Stromal cell of bone marrow (primary cell): Measurements from ENCODE around the gene AP1M2.
"Not testable (repeated sequence)": the region's sequence is repeated elsewhere in the genome, so short reads cannot be mapped to it uniquely, and the experiment has no call there.

ENCODE experiments used
- DNase-seq: peaks from one replicate; pipeline ENCODE4 v3.0.0-alpha.2; 2012; ENCODE audit warnings: low read depth

AP1M2 gene

DNA sequence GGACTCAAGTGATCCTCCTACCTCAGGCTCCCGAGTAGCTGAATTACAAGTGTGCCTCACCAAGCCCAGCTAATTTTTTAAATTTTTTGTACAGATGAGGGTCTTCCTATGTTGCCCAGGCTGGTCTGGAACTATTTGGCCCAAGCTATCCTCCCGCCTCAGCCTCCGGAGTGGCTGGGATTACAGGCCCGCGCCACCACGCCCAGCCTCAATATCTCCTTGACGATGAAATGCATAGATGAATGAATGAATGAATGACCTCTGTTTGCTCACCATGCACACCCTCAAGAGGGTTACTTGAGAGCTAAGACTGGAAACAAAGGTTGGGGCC, 14.9 kb upstream of the AP1M2 start:
- no peak for DNase-seq

DNA sequence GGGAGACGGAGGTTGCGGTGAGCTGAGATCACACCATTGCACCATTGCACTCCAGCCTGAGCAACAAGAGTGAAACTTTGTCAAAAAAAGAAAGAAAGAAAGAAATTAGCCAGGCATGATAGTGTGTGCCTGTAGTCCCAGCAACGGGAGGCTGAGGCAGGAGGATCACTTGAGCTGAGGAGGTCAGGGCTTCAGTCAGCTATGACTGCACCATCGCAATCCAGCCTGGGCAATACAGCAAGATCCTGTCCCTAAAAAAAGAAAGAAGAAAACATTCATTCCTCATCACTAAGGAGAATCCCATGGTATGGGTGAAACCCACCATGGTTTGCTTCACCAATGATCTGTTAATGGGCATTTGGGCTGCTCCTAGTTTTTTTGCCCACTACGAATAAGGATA, 13.0 kb upstream of the AP1M2 start:
- no peak for DNase-seq

DNA sequence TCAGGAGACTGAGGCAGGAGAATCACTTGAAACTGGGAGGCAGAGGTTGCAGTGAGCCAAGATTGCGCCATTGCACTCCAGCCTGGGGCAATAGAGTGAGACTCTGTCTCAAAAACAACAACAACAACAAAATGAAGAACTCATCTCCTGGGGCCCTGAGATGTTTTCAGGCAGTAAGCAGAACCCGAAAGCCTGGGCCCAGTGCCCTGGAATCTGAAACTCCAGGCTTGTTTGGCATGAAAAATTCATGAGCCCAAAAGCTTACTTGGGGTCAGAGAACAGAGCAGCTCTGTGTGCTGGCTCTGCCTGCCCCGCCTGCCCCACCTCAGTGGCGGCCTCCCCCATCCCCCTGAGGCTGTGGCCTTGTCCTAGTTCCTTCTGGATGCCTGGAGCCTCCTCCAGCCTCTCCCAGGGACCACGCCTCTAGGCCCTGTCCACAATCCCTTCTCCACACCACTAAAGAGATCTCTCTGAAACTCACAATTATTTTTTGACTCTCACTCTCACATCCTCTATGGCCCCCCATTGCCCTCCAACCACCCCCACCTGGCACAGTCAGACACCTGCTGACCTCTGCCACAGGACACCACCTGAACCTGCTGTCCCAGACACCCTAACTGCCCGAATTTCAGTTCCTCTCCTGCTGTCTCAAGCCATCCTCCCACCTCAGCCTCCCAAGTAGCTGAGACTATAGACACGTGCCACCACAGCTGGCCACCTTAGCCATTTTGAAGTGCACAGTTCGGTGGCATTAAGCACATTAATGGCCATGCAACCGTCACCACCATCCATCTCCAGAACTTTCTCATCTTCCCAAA, 6.9 kb upstream of the AP1M2 start:
- no peak for DNase-seq

DNA sequence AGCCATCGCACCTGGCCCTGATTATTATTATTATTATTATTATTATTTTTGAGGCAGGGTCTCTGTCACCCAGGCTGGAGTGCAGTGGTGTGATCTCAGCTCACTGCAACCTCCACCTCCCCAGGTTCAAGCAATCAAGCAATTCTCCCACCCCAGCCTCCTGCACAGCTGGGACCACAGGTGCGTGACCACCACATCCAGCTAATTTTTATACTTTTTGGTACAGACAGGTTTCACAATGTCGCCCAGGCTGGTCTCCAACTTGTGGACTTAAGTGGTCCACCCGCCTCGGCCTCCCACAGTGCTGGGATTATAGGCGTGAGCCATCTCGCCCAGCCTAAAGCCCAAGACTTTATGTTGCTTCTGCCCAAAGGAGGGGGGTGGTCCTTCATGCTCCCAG, 6.0 kb upstream of the AP1M2 start:
- DNase-seq, result no peak

DNA sequence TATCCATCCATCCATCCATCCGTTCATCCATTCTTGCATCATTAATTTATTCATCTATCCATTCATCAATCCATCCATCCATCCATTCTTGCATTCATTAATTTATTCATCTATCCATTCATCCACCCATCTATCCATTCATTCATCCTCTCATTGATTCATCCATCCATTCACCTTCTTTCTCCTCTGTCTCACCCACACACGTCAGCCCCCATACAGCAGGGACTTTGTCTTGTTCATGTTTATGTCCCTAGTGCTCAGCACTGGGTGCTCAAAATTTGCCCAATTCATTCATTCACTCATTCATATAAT, 683 bp upstream of the AP1M2 start:
- no peak for DNase-seq

- DNase-seq, result no peak
Observed at GRCh38 chr19:10586396-10586795, 716 bp downstream of the AP1M2 start.

DNA sequence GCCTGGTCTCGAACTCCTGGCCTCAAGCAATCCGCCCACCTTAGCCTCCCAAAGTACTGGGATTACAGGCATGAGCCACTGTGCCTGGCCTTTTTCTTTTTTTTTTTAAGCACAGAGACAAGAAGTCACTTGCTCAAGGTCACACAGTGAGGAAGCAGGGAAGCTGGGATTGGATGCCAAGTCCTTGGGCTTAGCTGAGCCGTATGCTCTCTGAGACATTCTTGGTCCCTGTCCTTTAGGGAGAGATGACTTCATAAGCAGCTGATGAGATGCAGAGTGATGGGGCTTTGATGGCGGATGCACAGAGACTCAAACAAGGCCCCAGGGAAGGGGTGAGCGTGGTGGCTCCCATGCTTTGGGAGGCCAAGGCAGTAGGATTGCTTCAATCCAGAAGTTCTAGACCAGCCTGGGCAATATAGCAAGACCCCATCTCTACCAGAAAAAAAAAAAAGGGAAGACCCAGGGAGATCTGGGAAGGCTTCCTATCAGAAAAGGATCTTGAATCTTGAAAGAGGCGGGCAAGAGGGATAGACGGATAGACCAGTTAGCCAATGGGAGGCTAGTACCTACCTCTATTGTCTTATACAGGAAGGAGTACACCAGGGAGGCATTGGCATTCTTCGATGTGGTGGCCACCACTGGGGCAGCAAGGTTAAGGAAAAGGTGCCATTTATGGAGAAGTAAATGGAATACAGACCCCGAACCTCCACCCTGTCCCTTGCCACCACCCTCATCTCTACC, 3.9 kb downstream of the AP1M2 start:
- DNase-seq, result no peak

DNA sequence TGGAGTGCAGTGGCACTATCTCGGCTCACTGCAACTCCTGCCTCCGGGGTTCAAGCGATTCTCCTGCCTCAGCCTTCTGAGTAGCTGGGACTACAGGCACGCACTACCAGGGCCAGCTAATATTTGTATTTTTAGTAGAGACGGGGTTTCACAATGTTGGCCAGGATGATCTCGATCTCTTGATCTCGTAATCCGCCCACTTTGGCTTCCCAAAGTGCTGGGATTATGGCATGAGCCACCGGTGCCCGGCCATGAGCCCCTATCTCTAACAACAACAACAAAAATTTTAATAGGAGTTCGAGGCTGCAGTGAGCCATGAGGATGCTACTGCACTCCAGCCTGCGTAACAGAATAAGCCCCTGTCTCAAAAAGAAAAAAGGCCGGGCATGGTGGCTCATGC, 5.0 kb downstream of the AP1M2 start:
- no peak for DNase-seq

- peak; percentile 77 for DNase-seq
Observed at GRCh38 chr19:10580979-10581631, 6.0 kb downstream of the AP1M2 start.

DNA sequence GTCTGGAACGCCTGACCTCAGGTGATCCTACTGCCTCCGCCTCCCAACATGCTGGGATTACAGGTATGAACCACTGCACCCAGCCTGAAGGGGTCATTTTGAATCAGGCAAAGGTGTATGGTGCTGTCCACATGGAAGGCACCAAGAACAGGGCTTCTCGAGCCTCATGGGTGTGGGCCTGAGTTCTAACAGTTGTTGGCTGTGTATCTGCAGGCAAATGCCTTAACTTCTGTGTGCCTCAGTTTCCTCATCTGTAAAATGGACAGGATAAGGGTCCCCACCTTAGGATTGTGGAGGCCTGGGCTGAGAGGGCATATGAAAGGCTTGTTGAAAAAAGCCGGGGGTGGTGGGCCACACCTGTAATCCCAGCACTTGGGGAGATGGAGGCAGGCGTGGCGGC, 9.2 kb downstream of the AP1M2 start:
- DNase-seq, result no peak

DNA sequence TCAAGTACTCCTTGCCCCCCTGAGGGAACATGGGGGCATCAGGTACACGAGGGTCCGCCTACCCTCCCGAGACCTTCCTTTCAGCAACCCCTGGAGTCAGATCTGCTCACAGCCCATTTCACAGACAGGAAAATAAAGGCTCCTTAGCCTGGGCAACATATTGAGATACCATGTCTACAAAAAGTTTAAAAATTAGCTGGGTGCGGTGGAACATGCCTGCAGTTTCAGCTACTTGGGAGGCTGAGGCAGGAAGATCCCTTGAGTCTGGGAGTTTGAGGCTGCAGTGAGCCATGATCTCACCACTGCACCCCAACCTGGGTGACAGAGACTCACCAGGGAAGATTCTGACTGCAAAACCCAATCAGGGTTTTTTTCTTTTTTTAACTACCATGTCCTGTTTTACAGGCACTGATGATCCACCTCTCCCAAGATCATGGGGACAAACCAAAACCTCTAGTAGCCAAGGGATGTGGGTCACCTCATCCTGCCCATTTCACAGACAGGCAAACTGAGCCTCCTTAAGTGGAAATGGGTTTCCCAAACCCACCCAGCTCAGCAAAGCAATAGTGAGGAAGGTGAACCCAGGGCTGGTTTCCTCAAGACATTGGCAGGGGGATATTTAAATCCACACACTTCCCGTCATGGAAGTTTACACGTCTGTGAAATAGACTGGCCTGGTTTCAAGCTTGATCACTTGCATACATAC, 11.9 kb downstream of the AP1M2 start:
- no peak for DNase-seq

DNA sequence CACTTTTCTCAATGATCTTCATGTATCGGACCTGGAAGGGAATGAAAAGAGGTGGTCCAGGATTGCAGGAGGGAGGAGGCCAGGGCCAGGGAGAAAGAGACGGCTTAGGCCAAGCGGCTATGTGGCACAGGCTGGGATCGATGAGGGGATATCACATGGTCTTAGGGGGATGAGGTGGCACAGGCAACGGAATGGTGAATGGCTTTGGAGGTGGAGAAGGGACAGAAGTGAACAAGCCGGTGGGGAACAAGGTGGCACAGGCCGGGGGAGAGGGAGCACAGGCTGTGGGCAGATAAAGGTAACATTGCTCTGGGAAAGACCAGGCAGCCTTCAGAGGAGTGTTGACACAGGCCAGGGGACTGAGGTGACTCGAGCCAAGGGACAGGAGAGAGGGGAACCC, 12.7 kb downstream of the AP1M2 start:
- DNase-seq, result no peak

DNA sequence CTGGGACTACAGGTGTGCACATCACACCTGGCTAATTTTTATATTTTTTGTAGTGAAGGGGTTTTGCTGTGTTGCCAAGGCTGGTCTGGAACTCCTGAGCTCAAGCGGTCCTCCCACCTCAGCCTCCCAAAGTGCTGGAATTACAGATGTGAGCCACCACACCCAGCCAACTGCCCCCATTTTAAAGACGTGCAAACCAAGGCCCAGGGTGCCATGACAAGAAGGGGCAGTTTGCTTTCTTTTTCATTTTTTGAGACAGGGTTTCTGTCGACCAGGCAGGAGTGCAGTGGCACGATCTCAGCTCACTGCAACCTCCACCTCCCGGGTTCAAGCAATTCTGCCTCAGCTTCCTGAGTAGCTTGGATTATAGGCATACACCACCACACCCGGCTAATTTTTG, 13.3 kb downstream of the AP1M2 start:
- not testable (repeated sequence) for DNase-seq

DNA sequence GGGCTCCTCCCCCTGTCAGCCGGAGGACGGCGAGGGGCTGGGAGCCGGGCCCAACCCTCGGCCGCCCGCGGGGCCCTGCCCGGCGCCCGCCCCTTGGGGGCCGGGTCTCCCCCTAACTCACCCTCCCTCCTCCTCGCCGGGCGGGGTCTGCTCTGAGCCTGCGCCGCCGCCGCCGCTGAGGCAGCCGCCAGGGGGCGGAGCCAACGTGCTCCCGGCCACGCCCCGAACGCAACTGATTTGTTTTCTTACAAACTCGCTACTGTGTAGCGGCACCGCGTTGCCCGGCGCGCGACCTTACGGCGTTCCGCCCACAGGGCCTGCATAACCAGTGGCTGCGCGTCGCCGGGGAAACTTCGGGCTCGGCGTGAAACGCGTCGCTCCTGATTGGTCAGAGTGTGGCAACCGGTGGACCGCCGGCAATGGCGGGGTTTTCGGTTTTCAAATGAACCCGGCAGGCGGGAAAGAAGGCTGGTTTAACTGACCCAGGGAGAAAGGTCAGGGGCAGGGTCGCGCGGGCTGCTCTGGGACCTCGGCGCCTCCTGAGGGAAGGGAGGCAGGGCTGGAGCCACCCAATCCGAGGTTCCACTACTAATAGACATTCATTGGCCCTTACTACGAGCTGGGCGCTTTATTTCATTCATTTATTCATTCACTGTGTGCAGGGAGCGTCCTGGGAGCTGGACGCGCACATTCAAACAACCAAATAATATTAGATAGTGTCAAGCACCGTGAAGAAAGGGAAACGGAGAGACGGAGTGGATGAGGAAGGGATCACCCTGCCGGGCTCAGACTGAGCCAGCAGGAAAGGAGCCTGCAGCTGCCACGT, 18.1 kb downstream of the AP1M2 start, which contains the start of gene CDKN2D:
CDKN2D (minus strand) TSS at position 154 of the 826 bp plus-strand sequence. CDS start 326 bp downstream, outside the sequence.
- DNase-seq, result peak; percentile 99

DNA sequence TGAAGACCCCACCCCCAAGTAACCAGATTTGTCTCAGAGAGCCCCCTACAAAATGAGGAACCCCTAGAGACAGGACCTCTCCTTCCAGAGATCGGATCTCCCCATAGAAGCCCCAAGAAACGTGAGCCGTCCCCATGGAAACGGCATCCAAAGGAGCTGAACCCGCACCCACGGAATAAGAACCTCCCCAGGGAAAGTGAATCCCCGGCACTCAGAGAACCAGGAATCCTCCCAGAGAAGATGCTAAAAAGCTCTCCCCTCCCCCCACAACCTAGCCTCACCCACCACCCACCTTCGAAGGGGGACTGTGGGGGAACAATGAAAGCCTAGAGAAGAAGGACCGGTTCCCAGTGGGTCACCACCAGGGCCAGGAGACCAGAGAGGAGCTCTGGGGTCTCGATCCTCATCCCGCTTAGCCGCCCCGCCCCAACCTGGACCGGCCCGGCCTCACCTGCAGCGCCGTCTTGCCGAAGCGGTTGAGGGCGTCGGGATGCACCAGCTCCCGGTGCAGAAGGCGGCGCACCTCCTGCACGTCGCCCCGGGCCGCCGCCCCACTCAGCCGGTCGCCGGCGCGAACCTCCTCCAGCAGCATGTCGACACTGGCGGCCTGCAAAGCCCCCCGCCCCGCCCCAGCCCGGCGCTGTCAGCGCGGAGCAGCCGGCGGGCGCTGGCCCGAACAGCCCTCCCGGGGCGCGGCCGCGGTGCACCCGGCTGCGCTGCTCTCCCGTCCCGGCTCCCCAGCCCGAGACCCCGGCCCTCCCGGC, 18.9 kb downstream of the AP1M2 start:
- no peak for DNase-seq

DNA sequence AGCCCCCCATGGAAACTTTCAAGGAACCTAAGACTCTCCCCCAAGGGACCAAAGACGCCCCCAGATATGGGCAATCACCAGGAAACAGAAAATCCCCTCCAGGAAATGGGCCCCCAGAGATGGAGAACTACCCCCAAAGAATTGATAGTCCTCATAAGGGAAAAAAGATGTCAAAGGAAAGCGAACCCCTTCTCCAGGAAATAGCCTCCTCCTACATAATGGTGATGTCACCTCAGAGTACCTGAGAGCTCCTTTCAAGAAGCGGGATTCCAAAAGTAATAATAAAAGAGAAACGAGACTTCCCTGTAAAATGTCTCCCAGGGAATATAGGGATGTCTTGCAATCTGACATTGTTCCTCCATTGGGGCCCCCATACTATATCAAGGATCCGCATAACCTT, 19.5 kb downstream of the AP1M2 start:
- no peak for DNase-seq

GRCh38 chr19:10566658-10567410, 20.3 kb downstream of the AP1M2 start:
- no peak for DNase-seq

DNA sequence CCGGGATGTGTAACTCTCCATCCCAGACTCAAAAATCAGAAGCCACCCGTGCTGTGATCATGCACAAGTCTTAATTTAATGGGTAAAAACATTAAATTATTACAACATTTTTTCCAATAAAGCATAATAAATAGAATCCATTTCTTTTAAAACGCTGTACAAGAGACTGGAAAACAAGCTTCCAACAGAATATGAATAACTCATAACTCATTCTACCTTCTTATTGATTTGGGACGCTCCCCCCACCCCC, 20.8 kb downstream of the AP1M2 start:
- no peak for DNase-seq

DNA sequence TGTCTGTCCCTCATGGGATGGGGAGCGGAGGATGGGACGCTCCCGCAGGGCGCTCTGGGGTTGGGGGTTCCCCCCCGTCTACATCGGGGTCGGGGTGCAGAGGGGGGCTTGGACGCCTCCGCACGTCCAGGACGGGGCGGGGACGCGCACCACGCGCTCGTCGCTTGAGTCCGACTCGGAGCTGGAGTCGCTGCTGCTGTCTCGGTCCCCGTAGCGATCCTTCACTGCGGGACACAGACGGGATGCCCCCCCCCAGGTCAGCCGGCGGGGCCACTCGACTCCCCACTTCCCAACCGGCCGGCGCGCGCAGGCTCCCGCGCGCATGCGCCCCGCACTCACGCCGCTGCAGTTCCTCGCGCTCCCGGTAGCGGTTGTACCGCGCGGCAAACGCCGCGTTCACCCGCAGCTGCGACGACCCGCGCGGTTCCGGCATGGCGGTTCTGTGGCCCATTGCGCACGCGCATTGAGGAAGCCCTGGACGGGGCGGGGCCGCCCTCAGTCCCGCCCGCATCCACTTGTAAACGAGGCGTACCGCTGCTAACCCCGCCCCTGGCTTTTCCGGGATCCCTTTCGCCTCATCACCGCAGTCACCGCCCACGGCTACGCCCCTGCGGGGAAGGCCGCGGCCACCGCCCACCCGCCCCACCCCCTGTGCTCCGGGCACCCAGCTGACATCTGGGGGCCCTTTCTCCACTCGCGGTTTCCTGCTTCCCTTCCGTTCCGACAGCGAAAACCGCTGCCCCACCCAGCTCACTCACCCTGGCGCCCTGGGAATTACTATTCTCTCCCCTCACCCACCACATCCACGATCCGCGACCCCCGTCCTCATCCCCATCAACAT, 21.3 kb downstream of the AP1M2 start, which contains the start of gene KRI1:
KRI1 (minus strand) TSS at position 444 of the 841 bp plus-strand sequence; CDS start at position 433, 11 bp downstream.
- peak; percentile 93 for DNase-seq
